Upper lobe of right lung (tissue), 1 donor: ENCODE measurements around the gene AGK. TPM values are rescaled to one million over a fixed set of nuclear protein-coding genes. Genes with fewer than 3 reads are reported as not detected.

Experiments
- ATAC-seq: fragments of 200-7000 bp; cut with Tn5 transposase; one replicate; pipeline ENCODE4 v1.9.1; 2020; ENCODE audit warnings: mild to moderate bottlenecking, moderate library complexity
- DNase-seq: peaks from one replicate; pipeline ENCODE4 v3.0.0-alpha.2; 2020
- H3K27ac ChIP-seq: fragments of 200-600 bp; one replicate; pipeline ENCODE4 v1.8.0; 2022
- H3K27me3 ChIP-seq: fragments of 200-600 bp; one replicate; pipeline ENCODE4 v1.8.0; 2022; ENCODE audit warnings: mild to moderate bottlenecking
- H3K36me3 ChIP-seq: fragments of 200-600 bp; one replicate; pipeline ENCODE4 v1.8.0; 2022
- H3K4me1 ChIP-seq: fragments of 200-600 bp; one replicate; pipeline ENCODE4 v1.8.0; 2022
- H3K4me3 ChIP-seq: fragments of 200-600 bp; one replicate; pipeline ENCODE4 v1.8.0; 2022; ENCODE audit warnings: mild to moderate bottlenecking
- H3K9me3 ChIP-seq: fragments of 200-600 bp; one replicate; pipeline ENCODE4 v1.8.0; 2022
- intact Hi-C: fragments of 100-400 bp; cut with DNase I; formaldehyde crosslinking; loops from one replicate; pipeline ENCODE4 v1.11.0; 2022
- total RNA-seq: library from RNA; stranded (reverse); fragmentation: NEBNext Ultra II Directional; extraction: Animal tissue kit (Norgen Biotek cat#: 25700); gene quantifications from one replicate; pipeline ENCODE4 v1.2.1, GENCODE V29; 2021
- TF ChIP-seq, protein P1 (sequence below): fragments of 200-600 bp; IDR thresholded peaks from one replicate; pipeline ENCODE4 v1.8.0; 2022; ENCODE audit warnings: antibody characterized with exemption
- donor health status: DM: no; HTN: yes; CAD: no; lungs with severe emphysema.

Gene AGK
- total RNA-seq, 1 donor from 2014 or later: 17.5 TPM

- intact Hi-C loops: no loop called here
- TF ChIP-seq, protein P1, sequence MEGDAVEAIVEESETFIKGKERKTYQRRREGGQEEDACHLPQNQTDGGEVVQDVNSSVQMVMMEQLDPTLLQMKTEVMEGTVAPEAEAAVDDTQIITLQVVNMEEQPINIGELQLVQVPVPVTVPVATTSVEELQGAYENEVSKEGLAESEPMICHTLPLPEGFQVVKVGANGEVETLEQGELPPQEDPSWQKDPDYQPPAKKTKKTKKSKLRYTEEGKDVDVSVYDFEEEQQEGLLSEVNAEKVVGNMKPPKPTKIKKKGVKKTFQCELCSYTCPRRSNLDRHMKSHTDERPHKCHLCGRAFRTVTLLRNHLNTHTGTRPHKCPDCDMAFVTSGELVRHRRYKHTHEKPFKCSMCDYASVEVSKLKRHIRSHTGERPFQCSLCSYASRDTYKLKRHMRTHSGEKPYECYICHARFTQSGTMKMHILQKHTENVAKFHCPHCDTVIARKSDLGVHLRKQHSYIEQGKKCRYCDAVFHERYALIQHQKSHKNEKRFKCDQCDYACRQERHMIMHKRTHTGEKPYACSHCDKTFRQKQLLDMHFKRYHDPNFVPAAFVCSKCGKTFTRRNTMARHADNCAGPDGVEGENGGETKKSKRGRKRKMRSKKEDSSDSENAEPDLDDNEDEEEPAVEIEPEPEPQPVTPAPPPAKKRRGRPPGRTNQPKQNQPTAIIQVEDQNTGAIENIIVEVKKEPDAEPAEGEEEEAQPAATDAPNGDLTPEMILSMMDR: no peak
- H3K4me3 ChIP-seq: no peak overlapping the region
- peak; percentile 57 for ATAC-seq
- no peak for DNase-seq
- H3K4me1 ChIP-seq: peaks cover 4% of the 10 kb centered on the region
- peak overlapping the region; percentile 32 for H3K27ac ChIP-seq
- H3K9me3 ChIP-seq: no peaks in the 10 kb centered on the region
- H3K36me3 ChIP-seq: peaks cover 27% of the 10 kb centered on the region
- H3K27me3 ChIP-seq: no peaks in the 10 kb centered on the region
Measured at GRCh38 chr7:141675436-141676215, 124.4 kb downstream of the AGK start.

DNA sequence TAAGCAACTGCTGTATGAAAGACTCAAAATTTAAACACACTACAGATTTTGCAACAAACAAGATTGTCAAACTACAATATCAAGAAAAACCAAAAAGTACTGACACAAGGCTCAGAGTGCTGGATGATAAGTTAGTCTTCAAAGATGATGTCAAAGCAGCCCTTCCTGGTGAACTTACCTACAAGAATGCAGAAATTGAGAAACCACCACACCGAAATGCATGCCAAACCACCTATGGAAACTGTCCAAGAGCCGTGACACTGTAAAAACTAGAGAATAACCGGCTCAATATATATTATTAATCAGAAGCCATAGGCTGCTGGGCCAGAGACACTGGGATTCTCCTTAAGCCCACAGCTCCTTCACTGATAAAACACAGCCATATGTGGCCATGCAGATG lies 125.4 kb downstream of the AGK start:
- intact Hi-C loops: no loop called here
- Histone ChIP-seq H3K4me3 (no peak overlapping the region), H3K27me3 (no peaks in the 10 kb centered on the region), H3K9me3 (no peaks in the 10 kb centered on the region), H3K4me1 (peaks cover 4% of the 10 kb centered on the region), H3K36me3 (peaks cover 25% of the 10 kb centered on the region), H3K27ac (no peak overlapping the region)
- no peak for ATAC-seq
- TF ChIP-seq, protein P1: no peak
- DNase-seq: no peak

DNA sequence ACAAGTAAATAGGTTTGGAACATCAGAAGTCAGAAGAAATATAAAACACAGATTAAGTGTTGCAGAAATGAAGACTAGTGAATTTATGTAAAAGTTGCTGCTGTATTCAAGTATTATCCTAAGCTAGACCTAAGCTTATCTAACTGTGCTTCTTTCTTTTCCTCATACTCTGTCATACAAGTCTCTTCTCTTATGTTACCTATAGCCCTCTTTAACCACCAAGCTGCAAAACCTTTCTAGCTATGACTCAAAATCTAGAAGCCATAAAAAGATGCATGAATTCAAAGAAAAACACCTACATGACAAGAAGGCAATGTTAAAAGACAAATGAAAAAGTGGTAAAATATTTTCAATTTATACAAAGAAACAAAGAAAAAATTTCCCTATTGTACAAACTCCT lies 127.8 kb downstream of the AGK start:
- ATAC-seq (no peak), DNase-seq (no peak)
- peaks cover 31% of the 10 kb centered on the region for H3K36me3 ChIP-seq

DNA sequence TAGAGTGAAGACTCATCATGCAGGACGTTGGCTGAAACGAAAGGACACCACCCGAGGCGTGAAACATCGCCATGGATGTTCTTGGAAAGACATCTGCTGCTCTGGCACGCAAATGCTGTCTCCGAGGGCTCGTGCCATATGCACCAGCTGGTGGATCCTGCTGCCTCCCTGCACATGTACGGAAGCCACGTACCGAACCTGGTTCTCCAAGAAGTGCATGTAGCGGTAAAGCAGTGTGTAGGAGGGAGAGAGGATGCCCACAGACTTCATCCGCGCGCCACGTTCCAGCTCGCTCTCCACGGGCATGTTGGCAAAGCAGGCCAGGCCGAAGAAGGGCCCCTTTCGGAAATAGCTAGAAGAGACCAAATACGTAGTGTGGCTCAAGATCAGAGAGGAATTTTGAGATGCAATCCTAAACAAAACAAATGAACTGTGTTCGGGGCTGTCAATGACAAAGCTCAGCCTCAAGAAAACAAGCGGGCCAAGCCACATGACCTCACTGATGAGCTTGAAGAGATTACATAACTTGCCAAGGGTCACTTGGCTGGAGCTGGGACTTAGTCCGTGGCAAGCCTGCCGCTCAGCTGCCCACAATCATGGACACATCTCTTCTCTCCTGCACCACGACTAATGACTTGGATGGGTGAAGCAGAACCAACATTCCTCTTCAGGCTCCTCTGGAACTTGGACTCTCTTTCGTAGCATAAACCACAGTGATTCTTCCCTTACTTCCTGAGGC lies 134.2 kb downstream of the AGK start:
- H3K36me3 ChIP-seq: peaks cover 38% of the 10 kb centered on the region
- ATAC-seq: peak; percentile 70

More for the DNA sequence above, 127.8 kb downstream of the AGK start:
- Histone ChIP-seq H3K27me3 (no peaks in the 10 kb centered on the region), H3K4me3 (no peak overlapping the region), H3K4me1 (peaks cover 4% of the 10 kb centered on the region), H3K27ac (no peak overlapping the region), H3K9me3 (no peaks in the 10 kb centered on the region)
- intact Hi-C loops: no loop called here
- TF ChIP-seq, protein P1: no peak

DNA sequence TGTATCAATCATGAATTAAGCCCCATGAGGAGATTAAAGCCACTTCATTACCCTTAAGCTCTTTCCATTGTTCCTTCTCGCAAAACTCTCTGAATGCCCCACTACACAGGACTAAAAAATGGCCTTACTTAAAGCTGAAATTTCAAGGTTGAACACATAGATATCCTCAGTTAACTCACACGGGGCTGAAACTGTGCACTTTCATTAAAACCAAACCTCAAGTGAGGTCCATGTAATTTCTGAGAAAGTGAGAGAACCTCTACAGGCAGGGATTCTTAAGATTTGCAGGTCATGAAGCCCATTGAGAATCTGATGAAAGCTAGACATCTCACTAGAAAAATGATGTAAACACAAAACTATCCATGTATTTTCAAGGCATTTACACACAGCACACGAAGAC lies 134.9 kb downstream of the AGK start:
- no peaks in the 10 kb centered on the region for H3K4me1 ChIP-seq
- no peaks in the 10 kb centered on the region for H3K9me3 ChIP-seq
- ATAC-seq (no peak), DNase-seq (no peak)
- peaks cover 32% of the 10 kb centered on the region for H3K36me3 ChIP-seq
- H3K27me3 ChIP-seq: no peaks in the 10 kb centered on the region
- H3K27ac ChIP-seq: peak overlapping the region; percentile 4
- no peak overlapping the region for H3K4me3 ChIP-seq
- TF ChIP-seq, protein P1: no peak
- intact Hi-C loops: no loop called here

More for the DNA sequence above, 134.2 kb downstream of the AGK start:
- H3K4me3 ChIP-seq: peak overlapping the region; percentile 15
- H3K4me1 ChIP-seq: no peaks in the 10 kb centered on the region
- TF ChIP-seq, protein P1: no peak
- no peaks in the 10 kb centered on the region for H3K27me3 ChIP-seq
- peak overlapping the region; percentile 4 for H3K27ac ChIP-seq
- DNase-seq: peak; percentile 64
- H3K9me3 ChIP-seq: no peaks in the 10 kb centered on the region
- intact Hi-C loops: no loop called here
